Breast epithelium (tissue), 4 donors: ENCODE data around the gene OR51Q1. TPM values are rescaled to one million over a fixed set of nuclear protein-coding genes. Genes with fewer than 3 reads are reported as not detected.

Experiments used
- DNase-seq, 2 donors: peaks; one replicate each; pipeline ENCODE4 v3.0.0-alpha.2; 2019; ENCODE audit warnings: low spot score in 2 of 2
- H3K27ac ChIP-seq, 2 donors: fragments of 200-600 bp; sonication (generic) in 1 of 2; one replicate each; pipeline ENCODE4 v1.5.1; 2016 to 2019; ENCODE audit warnings: mild to moderate bottlenecking in 1 of 2
- H3K27me3 ChIP-seq, 2 donors: fragments of 200-600 bp; sonication (generic) in 1 of 2; one replicate each; pipeline versions ENCODE4 v1.5.1 to v1.6.0; 2017 to 2019; ENCODE audit warnings: control low read depth in 1 of 2, mild to moderate bottlenecking in 1 of 2
- H3K36me3 ChIP-seq: fragments of 200-600 bp; one replicate; pipeline ENCODE4 v1.5.1; 2019
- H3K4me1 ChIP-seq, 2 donors: fragments of 200-600 bp; sonication (generic); one replicate each; pipeline ENCODE4 v1.5.1; 2016 to 2019; ENCODE audit warnings: control low read depth in 1 of 2
- H3K4me3 ChIP-seq, 3 donors: fragments of 200-600 bp; sonication (generic); 1 replicate in 2 of 3; 2 replicates in 1 of 3; pipeline ENCODE4 v1.5.1; 2016 to 2019; ENCODE audit warnings: mild to moderate bottlenecking in 3 of 3, moderate library complexity in 2 of 3
- H3K9me3 ChIP-seq, 2 donors: fragments of 200-600 bp; sonication (generic) in 1 of 2; one replicate each; pipeline ENCODE4 v1.5.1; 2016 to 2019; ENCODE audit warnings: control low read depth in 1 of 2
- POLR2A ChIP-seq: fragments of 450-650 bp; IDR thresholded peaks from one replicate; pipeline ENCODE4 v1.6.1; 2016; ENCODE audit warnings: antibody characterized with exemption, mild to moderate bottlenecking, moderate library complexity
- POLR2AphosphoS5 ChIP-seq, 3 donors: sonication (generic); formaldehyde crosslinking; IDR thresholded peaks; one replicate each; pipeline ENCODE4 v1.6.1; 2017; ENCODE audit warnings: antibody characterized with exemption in 3 of 3
- intact Hi-C: fragments of 100-400 bp; cut with DNase I; formaldehyde crosslinking; loops from one replicate; pipeline ENCODE4 v1.15.1; 2023; ENCODE audit warnings: low total_unique reads
- total RNA-seq, 3 donors: library from RNA; depleted of rRNA; stranded (reverse); fragments of >200 nt; gene quantifications; one replicate each; pipeline ENCODE4 v1.1.0, GENCODE V29; 2016
- TF ChIP-seq, protein P1 (sequence below), 3 donors: fragments of 450-650 bp; IDR thresholded peaks; one replicate each; pipeline ENCODE4 v1.5.1; 2016 to 2017; ENCODE audit warnings: antibody characterized with exemption in 3 of 3, mild to moderate bottlenecking in 3 of 3, moderate library complexity in 3 of 3

The OR51Q1 gene, protein sequence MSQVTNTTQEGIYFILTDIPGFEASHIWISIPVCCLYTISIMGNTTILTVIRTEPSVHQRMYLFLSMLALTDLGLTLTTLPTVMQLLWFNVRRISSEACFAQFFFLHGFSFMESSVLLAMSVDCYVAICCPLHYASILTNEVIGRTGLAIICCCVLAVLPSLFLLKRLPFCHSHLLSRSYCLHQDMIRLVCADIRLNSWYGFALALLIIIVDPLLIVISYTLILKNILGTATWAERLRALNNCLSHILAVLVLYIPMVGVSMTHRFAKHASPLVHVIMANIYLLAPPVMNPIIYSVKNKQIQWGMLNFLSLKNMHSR
- total RNA-seq, result not detected

DNA sequence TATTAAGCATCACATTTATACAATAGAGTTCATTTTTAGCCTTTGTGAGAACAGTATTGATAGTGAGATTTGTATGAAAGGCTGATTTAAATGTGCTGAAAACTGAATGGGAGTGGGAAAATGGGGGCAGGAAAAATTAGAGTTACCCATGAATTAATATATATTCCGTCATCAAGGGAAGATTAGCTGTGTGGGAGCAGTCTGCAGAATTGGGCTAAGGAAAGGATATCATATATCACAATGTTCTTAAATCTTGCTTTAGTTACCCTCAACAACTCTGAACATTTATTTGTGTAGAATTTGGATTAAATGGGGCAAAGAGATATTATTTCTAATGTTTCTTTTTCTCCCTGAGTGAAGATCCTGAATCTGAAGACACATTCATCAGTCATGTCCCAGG is at the start of gene OR51Q1:
Gene OR51Q1 (plus strand): TSS at position 301 of the 400 bp plus-strand sequence. CDS start 90 bp downstream, at position 391.
- H3K36me3 ChIP-seq, result no peaks in the 10 kb centered on the region
- no peak for TF ChIP-seq POLR2A
- no peak for TF ChIP-seq POLR2AphosphoS5 (IDR thresholded peaks at IDR 0.05)
- TF ChIP-seq, protein P1, sequence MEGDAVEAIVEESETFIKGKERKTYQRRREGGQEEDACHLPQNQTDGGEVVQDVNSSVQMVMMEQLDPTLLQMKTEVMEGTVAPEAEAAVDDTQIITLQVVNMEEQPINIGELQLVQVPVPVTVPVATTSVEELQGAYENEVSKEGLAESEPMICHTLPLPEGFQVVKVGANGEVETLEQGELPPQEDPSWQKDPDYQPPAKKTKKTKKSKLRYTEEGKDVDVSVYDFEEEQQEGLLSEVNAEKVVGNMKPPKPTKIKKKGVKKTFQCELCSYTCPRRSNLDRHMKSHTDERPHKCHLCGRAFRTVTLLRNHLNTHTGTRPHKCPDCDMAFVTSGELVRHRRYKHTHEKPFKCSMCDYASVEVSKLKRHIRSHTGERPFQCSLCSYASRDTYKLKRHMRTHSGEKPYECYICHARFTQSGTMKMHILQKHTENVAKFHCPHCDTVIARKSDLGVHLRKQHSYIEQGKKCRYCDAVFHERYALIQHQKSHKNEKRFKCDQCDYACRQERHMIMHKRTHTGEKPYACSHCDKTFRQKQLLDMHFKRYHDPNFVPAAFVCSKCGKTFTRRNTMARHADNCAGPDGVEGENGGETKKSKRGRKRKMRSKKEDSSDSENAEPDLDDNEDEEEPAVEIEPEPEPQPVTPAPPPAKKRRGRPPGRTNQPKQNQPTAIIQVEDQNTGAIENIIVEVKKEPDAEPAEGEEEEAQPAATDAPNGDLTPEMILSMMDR (IDR thresholded peaks at IDR 0.05), result no peak
- intact Hi-C loops, result no loop called here
- no peaks in the 10 kb centered on the region for H3K27me3 ChIP-seq
- H3K4me1 ChIP-seq, result no peaks in the 10 kb centered on the region
- H3K27ac ChIP-seq, result no peak within 1 kb of the TSS
- H3K4me3 ChIP-seq, result no peak within 1 kb of the TSS
- H3K9me3 ChIP-seq, result no peaks in the 10 kb centered on the region
- no peak for DNase-seq

DNA sequence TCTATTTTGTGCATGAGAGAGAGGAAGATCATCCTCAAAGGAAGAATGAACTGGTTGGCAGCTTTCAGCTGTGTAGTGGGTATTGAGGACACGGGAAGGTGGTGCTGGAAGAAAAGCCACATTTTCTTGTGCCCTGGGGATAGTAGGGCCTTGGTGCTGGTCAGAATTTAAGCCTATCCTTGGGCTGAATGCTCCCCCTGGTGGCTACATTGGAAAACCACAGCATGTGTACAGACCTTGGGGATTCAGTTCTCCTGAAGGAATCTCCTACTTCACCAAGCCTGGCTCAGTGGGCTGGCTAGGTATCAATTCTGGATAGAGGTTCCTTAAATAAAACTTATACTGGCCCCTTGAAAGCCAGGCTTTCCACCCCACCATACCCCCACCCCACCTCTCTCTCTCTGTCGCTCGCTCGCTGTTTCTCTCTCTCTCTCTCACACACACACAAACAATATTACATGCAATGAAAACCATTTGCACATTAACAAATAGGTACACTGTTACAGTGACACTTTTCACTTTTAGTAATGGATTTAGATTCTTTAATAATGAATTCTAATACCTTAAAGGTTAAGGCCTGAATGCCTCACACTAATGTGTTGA is 41.1 kb upstream of the OR51Q1 start:
- Histone ChIP-seq H3K27ac (no peak overlapping the region), H3K27me3 (no peaks in the 10 kb centered on the region), H3K4me1 (no peaks in the 10 kb centered on the region), H3K4me3 (no peak overlapping the region), H3K9me3 (no peaks in the 10 kb centered on the region), H3K36me3 (no peaks in the 10 kb centered on the region)
- peak in 1 of 2 donors; percentile 49 for DNase-seq
- intact Hi-C loops, result no loop called here
- TF ChIP-seq POLR2A, result no peak
- TF ChIP-seq, protein P1 (IDR thresholded peaks at IDR 0.05), result peak in 2 of 3 donors; percentile 28 to 47

DNA sequence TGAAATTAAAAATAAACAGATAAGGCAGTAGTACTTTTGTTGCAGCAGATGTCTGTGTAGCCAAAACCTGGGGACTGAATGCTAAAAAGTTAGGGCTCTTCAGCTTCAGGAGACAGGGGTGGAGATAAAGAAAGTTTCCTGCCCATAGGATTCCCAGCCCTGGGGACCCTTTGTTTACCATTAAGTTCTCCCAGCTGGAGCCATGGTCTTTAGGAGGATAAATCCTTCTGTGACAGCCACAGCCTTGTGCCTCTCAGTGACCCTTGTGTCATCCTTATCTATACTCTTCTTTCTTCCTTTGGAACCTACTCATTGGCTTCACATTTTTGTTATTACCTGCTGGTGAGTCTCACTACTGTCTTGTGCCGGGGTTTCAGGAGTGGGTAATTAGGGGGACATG is 38.3 kb upstream of the OR51Q1 start, which contains the start of gene OR51M1:
Gene OR51M1 (plus strand): TSS at position 237 of the 400 bp plus-strand sequence. CDS start 5,587 bp downstream, outside the sequence.
- H3K9me3 ChIP-seq, result no peaks in the 10 kb centered on the region
- H3K27ac ChIP-seq, result no peak within 1 kb of the TSS
- no peak for DNase-seq
- no peak within 1 kb of the TSS for H3K4me3 ChIP-seq
- TF ChIP-seq POLR2A, result no peak
- no peak for TF ChIP-seq POLR2AphosphoS5 (IDR thresholded peaks at IDR 0.05)
- H3K27me3 ChIP-seq, result no peaks in the 10 kb centered on the region
- no peaks in the 10 kb centered on the region for H3K4me1 ChIP-seq
- intact Hi-C loops, result no loop called here
- H3K36me3 ChIP-seq, result no peaks in the 10 kb centered on the region

DNA sequence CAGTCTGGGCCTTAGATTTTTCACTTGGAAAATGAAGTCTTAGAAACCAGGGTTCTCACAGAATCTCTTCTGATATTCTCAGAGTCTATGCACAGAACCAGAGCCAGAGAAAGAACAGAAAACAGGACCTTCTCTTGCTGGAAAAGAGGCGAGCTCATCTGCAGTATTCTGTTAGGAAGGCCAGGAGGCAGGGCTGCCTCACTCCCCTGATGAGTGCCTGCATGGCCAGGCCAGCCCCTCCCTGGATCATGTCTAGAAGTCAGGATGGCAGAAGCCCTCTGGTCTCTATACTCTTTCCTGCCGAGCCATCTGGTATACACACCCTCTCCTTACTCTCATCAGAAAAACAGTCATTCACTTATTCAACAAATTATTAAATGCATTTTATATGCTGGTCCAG is 37.6 kb upstream of the OR51Q1 start:
- TF ChIP-seq POLR2A (no peak), POLR2AphosphoS5 (IDR thresholded peaks at IDR 0.05) (no peak)
- TF ChIP-seq, protein P1 (IDR thresholded peaks at IDR 0.05), result no peak
- no peaks in the 10 kb centered on the region for H3K4me1 ChIP-seq
- no peaks in the 10 kb centered on the region for H3K36me3 ChIP-seq
- intact Hi-C loops, result no loop called here
- no peak overlapping the region for H3K4me3 ChIP-seq
- H3K27me3 ChIP-seq, result no peaks in the 10 kb centered on the region
- H3K9me3 ChIP-seq, result no peaks in the 10 kb centered on the region
- DNase-seq, result no peak
- H3K27ac ChIP-seq, result no peak overlapping the region

DNA sequence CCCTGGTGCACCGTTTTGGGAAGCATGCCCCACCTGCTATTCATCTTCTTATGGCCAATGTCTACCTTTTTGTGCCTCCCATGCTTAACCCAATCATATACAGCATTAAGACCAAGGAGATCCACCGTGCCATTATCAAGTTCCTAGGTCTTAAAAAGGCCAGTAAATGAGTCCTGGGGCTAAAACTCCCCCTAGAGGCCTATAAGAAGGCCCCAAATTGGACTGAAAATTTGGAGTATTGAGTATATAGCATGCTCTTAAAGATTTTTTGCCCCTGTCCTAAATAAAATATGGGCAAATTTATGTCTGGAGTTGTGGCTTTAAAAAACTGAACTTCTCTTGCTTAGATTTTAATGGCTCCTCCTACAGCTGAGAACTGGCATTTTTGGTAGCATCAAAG is 31.7 kb upstream of the OR51Q1 start:
- Histone ChIP-seq H3K4me1 (no peaks in the 10 kb centered on the region), H3K4me3 (no peak overlapping the region), H3K27ac (no peak overlapping the region), H3K27me3 (no peaks in the 10 kb centered on the region), H3K36me3 (no peaks in the 10 kb centered on the region), H3K9me3 (no peaks in the 10 kb centered on the region)
- TF ChIP-seq, protein P1 (IDR thresholded peaks at IDR 0.05), result no peak
- TF ChIP-seq POLR2A, result no peak
- no peak for TF ChIP-seq POLR2AphosphoS5 (IDR thresholded peaks at IDR 0.05)
- DNase-seq, result no peak
- intact Hi-C loops, result no loop called here
